Hematopoietic multipotent progenitor cell treated with erythropoietin and hydrocortisone succinate and interleukin-3 and kit ligand, for 17 days (in vitro differentiated cells): ENCODE results near the gene ZNF831.

ENCODE experiments used
- DNase-seq: peaks from one replicate; pipeline ENCODE4 v3.0.0-alpha.2; 2015; ENCODE audit warnings: low spot score

ZNF831 gene

GRCh38 chr20:59181936-59182335, 18.3 kb downstream of the ZNF831 start:
- DNase-seq, result no peak

- DNase-seq, result no peak
These were observed 18.9 kb downstream of the ZNF831 start for GRCh38 chr20:59182401-59183044.

- DNase-seq, result no peak
These were observed 20.1 kb downstream of the ZNF831 start for GRCh38 chr20:59183751-59184150.

GRCh38 chr20:59184880-59185447, 21.3 kb downstream of the ZNF831 start:
- no peak for DNase-seq

GRCh38 chr20:59185809-59186208, 22.2 kb downstream of the ZNF831 start:
- DNase-seq, result no peak

- no peak for DNase-seq
These were observed 26.8 kb downstream of the ZNF831 start for GRCh38 chr20:59190466-59190865.

- DNase-seq, result no peak
These were observed 27.6 kb downstream of the ZNF831 start for GRCh38 chr20:59191036-59191755.

- no peak for DNase-seq
These were observed 28.3 kb downstream of the ZNF831 start for GRCh38 chr20:59191756-59192532.

GRCh38 chr20:59192533-59192896, 28.9 kb downstream of the ZNF831 start:
- no peak for DNase-seq

GRCh38 chr20:59193325-59193724, 29.7 kb downstream of the ZNF831 start:
- no peak for DNase-seq

GRCh38 chr20:59194023-59194935, 30.7 kb downstream of the ZNF831 start:
- no peak for DNase-seq

GRCh38 chr20:59195316-59195993, 31.8 kb downstream of the ZNF831 start:
- no peak for DNase-seq

- no peak for DNase-seq
These were observed 40.7 kb downstream of the ZNF831 start for GRCh38 chr20:59204165-59204894.

GRCh38 chr20:59205044-59205443, 41.4 kb downstream of the ZNF831 start:
- no peak for DNase-seq

- no peak for DNase-seq
These were observed 43.6 kb downstream of the ZNF831 start for GRCh38 chr20:59207235-59207634.

- peak; percentile 50 for DNase-seq
These were observed 44.2 kb downstream of the ZNF831 start for GRCh38 chr20:59207742-59208357.

GRCh38 chr20:59210186-59210585, 46.6 kb downstream of the ZNF831 start:
- no peak for DNase-seq

GRCh38 chr20:59211208-59211765, 47.7 kb downstream of the ZNF831 start:
- DNase-seq, result no peak

- DNase-seq, result no peak
These were observed 50.5 kb downstream of the ZNF831 start for GRCh38 chr20:59214073-59214472.
